Measurements from ENCODE around the gene PIK3R6.

DNA sequence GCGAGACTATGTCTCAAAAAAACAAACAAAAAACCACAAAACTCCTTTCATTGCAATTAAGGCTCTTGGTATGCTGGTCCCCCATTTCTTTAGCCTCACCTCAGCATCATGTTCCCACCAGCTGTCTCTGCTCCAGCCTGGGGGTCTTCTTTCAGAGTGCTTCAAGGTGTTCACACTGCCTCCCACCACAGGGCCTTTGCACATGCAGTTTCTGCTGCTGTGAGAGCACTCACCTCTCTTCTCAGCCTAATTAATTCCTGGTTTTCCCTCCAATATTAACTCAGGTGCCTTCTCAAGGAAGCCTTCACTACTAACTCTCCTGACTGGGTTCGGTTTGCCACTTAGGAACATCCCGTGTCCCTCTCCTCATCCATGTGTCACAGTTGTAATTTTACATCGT is 15.9 kb upstream of the PIK3R6 start:
- TF ChIP-seq TAF1 (IDR thresholded peaks at IDR 0.05; ENCODE audit: low read depth, low read length) (no peak), POLR2AphosphoS5 (IDR thresholded peaks at IDR 0.05; ENCODE audit: low read depth, low read length) (peak; percentile 14; the same call in 1 of the 2 replicates), POLR2A (IDR thresholded peaks at IDR 0.05; ENCODE audit: low read depth, low read length) (no peak), SPI1 (IDR thresholded peaks at IDR 0.05; ENCODE audit: low read depth, low read length) (no peak), POU2F2 (IDR thresholded peaks at IDR 0.05; ENCODE audit: low read depth, low read length) (no peak)

Measured in GM12891 (cell line).